Adrenal gland (tissue), 5 donors: ENCODE data around the gene MTMR6.

Experiments
- POLR2A ChIP-seq, 2 donors: fragments of 450-650 bp; IDR thresholded peaks; one replicate each; pipeline ENCODE4 v1.6.1; 2017; ENCODE audit warnings: antibody characterized with exemption in 2 of 2, mild to moderate bottlenecking in 2 of 2, moderate library complexity in 1 of 2
- TF ChIP-seq, protein P1 (sequence below), 6 experiments: fragments of 450-650 bp in 4 of 6; fragments of 200-600 bp in 2 of 6; sonication (generic) in 1 of 6; IDR thresholded peaks; 1 replicate in 5 of 6; 2 replicates in 1 of 6; pipeline versions ENCODE4 v1.5.1 to v1.8.0; 2016 to 2021; ENCODE audit warnings: antibody characterized with exemption in 6 of 6, mild to moderate bottlenecking in 2 of 6, moderate library complexity in 1 of 6
- donor health status: DM: no; HTN: no; CAD: no.

DNA sequence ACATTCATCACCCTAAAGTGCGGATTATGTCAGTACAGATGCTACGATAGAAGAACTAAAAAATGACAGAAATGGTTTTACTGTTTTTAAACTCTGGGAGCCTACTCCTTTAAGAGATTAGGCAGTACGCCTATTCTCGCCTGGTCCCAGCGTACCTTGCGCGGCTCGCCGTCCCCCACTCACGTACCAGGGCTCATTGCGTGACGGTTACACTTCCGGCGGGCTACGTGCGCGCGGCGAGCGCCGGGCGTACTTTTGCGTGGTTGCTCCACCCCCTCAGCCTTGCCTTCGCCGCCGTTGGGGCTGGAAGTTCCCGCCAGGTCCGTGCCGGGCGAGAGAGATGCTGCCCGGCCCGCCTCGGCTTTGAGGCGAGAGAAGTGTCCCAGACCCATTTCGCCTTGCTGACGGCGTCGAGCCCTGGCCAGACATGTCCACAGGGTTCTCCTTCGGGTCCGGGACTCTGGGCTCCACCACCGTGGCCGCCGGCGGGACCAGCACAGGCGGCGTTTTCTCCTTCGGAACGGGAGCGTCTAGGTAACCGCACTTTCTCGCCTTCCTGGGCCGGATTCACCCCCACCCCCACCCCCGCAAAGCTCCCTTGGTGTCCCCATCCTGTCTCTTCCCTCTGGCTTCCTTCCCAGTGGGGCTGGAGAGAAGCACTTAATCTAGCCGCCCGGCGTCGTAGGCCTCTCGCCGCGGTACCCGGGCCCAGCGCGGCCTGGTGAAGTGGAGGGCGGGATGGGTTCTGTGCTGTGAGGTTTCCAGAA is 14.2 kb upstream of the MTMR6 start, which contains the start of gene NUP58:
- TF ChIP-seq, protein P1, sequence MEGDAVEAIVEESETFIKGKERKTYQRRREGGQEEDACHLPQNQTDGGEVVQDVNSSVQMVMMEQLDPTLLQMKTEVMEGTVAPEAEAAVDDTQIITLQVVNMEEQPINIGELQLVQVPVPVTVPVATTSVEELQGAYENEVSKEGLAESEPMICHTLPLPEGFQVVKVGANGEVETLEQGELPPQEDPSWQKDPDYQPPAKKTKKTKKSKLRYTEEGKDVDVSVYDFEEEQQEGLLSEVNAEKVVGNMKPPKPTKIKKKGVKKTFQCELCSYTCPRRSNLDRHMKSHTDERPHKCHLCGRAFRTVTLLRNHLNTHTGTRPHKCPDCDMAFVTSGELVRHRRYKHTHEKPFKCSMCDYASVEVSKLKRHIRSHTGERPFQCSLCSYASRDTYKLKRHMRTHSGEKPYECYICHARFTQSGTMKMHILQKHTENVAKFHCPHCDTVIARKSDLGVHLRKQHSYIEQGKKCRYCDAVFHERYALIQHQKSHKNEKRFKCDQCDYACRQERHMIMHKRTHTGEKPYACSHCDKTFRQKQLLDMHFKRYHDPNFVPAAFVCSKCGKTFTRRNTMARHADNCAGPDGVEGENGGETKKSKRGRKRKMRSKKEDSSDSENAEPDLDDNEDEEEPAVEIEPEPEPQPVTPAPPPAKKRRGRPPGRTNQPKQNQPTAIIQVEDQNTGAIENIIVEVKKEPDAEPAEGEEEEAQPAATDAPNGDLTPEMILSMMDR (IDR thresholded peaks at IDR 0.05) = no peak
- peak; percentile 94 for TF ChIP-seq POLR2A (IDR thresholded peaks at IDR 0.05)
